Thyroid gland (tissue), 4 donors: ENCODE data around the gene C2CD4D. TPM values are rescaled to one million over a fixed set of nuclear protein-coding genes. Genes with fewer than 3 reads are reported as not detected.
"Not testable (repeated sequence)": the region's sequence is repeated elsewhere in the genome, so short reads cannot be mapped to it uniquely, and the experiment has no call there.

Experiments used
- DNase-seq, 2 donors: peaks; one replicate each; pipeline ENCODE4 v3.0.0-alpha.2; 2019
- H3K27ac ChIP-seq, 3 donors: fragments of 200-600 bp; sonication (generic); 1 replicate in 2 of 3; 2 replicates in 1 of 3; pipeline ENCODE4 v1.5.1; 2016 to 2019; ENCODE audit warnings: mild to moderate bottlenecking in 1 of 3, moderate library complexity in 1 of 3
- H3K27me3 ChIP-seq: fragments of 200-600 bp; sonication (generic); one replicate; pipeline ENCODE4 v1.5.1; 2019
- H3K36me3 ChIP-seq, 2 donors: fragments of 200-600 bp; sonication (generic); one replicate each; pipeline ENCODE4 v1.5.1; 2016 to 2019
- H3K4me1 ChIP-seq, 2 donors: fragments of 200-600 bp; sonication (generic); one replicate each; pipeline ENCODE4 v1.5.1; 2017 to 2019
- H3K4me3 ChIP-seq, 3 donors: fragments of 200-600 bp; sonication (generic); replicated peaks in 1 of 3; 1 replicate in 2 of 3; 2 replicates in 1 of 3; pipeline ENCODE4 v1.5.1; 2016; ENCODE audit warnings: mild to moderate bottlenecking in 1 of 3
- H3K9me3 ChIP-seq: fragments of 200-600 bp; sonication (generic); one replicate; pipeline ENCODE4 v1.5.1; 2017
- CTCF ChIP-seq, 6 experiments: fragments of 200-600 bp in 3 of 6; fragments of 450-650 bp in 3 of 6; sonication (generic) in 3 of 6; IDR thresholded peaks; one replicate each; pipeline ENCODE4 v1.5.1; 2016 to 2019; ENCODE audit warnings: antibody characterized with exemption in 6 of 6, mild to moderate bottlenecking in 2 of 6, inconsistent platforms in 1 of 6, moderate library complexity in 1 of 6
- POLR2A ChIP-seq, 2 donors: fragments of 450-650 bp; IDR thresholded peaks; one replicate each; pipeline ENCODE4 v1.6.1; 2017; ENCODE audit warnings: antibody characterized with exemption in 2 of 2, mild to moderate bottlenecking in 2 of 2, moderate library complexity in 1 of 2
- WGBS, 2 donors: methylation state at CpG; one replicate each; pipeline ENCODE4 v1.1.5; 2017; 5-methylcytosine and 5-hydroxymethylcytosine counted together
- intact Hi-C: fragments of 100-400 bp; cut with DNase I; formaldehyde crosslinking; loops from one replicate; pipeline ENCODE4 v1.15.1; 2023
- total RNA-seq, 4 donors: library from RNA; depleted of rRNA; stranded (reverse); fragments of >200 nt; gene quantifications; one replicate each; pipeline ENCODE4 v1.2.3, GENCODE V29; 2016

Gene C2CD4D
- total RNA-seq, 4 donors from 2014 or later = 0.29 to 1.3 (median 0.33) TPM; not detected in 1

GRCh38 chr1:151855933-151856332, 16.3 kb upstream of the C2CD4D start:
- WGBS, 2 donors = 72 to 73% methylated on average over 4 of the region's 4 CpGs
- Histone ChIP-seq H3K27me3 (no peaks in the 10 kb centered on the region), H3K27ac (no peak overlapping the region), H3K4me3 (no peak overlapping the region), H3K9me3 (no peaks in the 10 kb centered on the region), H3K36me3 (no peaks in the 10 kb centered on the region), H3K4me1 (no peaks in the 10 kb centered on the region)
- intact Hi-C loops = no loop called here
- DNase-seq = no peak
- TF ChIP-seq CTCF (IDR thresholded peaks at IDR 0.05) (no peak), POLR2A (IDR thresholded peaks at IDR 0.05) (no peak)

- H3K27me3 ChIP-seq, H3K4me1 ChIP-seq, H3K36me3 ChIP-seq, intact Hi-C loops, H3K9me3 ChIP-seq, H3K4me3 ChIP-seq, H3K27ac ChIP-seq, DNase-seq: not testable (repeated sequence)
- 76 to 85% methylated on average over 7 to 8 of the region's 8 CpGs for WGBS, 2 donors
Observed at GRCh38 chr1:151855516-151855915, 15.9 kb upstream of the C2CD4D start.

- no peak for DNase-seq
- H3K4me3 ChIP-seq = no peak overlapping the region
- TF ChIP-seq CTCF (IDR thresholded peaks at IDR 0.05) (no peak), POLR2A (IDR thresholded peaks at IDR 0.05) (no peak)
- H3K27ac ChIP-seq = no peak overlapping the region
- no peaks in the 10 kb centered on the region for H3K4me1 ChIP-seq
- H3K36me3 ChIP-seq = no peaks in the 10 kb centered on the region
- H3K27me3 ChIP-seq = no peaks in the 10 kb centered on the region
- H3K9me3 ChIP-seq = no peaks in the 10 kb centered on the region
- intact Hi-C loops = no loop called here
- 80 to 89% methylated on average over 7 of the region's 7 CpGs for WGBS, 2 donors
Observed at GRCh38 chr1:151854658-151855057, 15.0 kb upstream of the C2CD4D start.

GRCh38 chr1:151853411-151853943, 13.9 kb upstream of the C2CD4D start, which contains the start of gene THEM5:
Gene THEM5, minus strand, starts transcription at chr1:151853712. Its CDS starts 147 bp downstream, at chr1:151853565.
- no peak within 1 kb of the TSS for H3K27ac ChIP-seq
- no peaks in the 10 kb centered on the region for H3K27me3 ChIP-seq
- H3K9me3 ChIP-seq = no peaks in the 10 kb centered on the region
- 71 to 77% methylated on average over 5 of the region's 5 CpGs for WGBS, 2 donors
- DNase-seq = no peak
- intact Hi-C loops = no loop called here
- no peak for TF ChIP-seq POLR2A (IDR thresholded peaks at IDR 0.05)
- TF ChIP-seq CTCF (IDR thresholded peaks at IDR 0.05) = no peak
- no peaks in the 10 kb centered on the region for H3K36me3 ChIP-seq
- no peaks in the 10 kb centered on the region for H3K4me1 ChIP-seq
- H3K4me3 ChIP-seq = no peak within 1 kb of the TSS

- WGBS, 2 donors = 89 to 96% methylated on average over 4 of the region's 4 CpGs
- H3K9me3 ChIP-seq = no peaks in the 10 kb centered on the region
- TF ChIP-seq CTCF (IDR thresholded peaks at IDR 0.05) (no peak), POLR2A (IDR thresholded peaks at IDR 0.05) (no peak)
- DNase-seq = no peak
- H3K27ac ChIP-seq = no peak overlapping the region
- H3K27me3 ChIP-seq = no peaks in the 10 kb centered on the region
- H3K36me3 ChIP-seq = no peaks in the 10 kb centered on the region
- no peak overlapping the region for H3K4me3 ChIP-seq
- no peaks in the 10 kb centered on the region for H3K4me1 ChIP-seq
- intact Hi-C loops = no loop called here
Observed at GRCh38 chr1:151852733-151853132, 13.1 kb upstream of the C2CD4D start.

- Histone ChIP-seq H3K4me1 (no peaks in the 10 kb centered on the region), H3K9me3 (no peaks in the 10 kb centered on the region), H3K27ac (no peak overlapping the region), H3K4me3 (no peak overlapping the region), H3K27me3 (no peaks in the 10 kb centered on the region), H3K36me3 (no peaks in the 10 kb centered on the region)
- DNase-seq = no peak
- intact Hi-C loops = no loop called here
- WGBS, 2 donors = 60 to 64% methylated on average over 8 of the region's 8 CpGs
- TF ChIP-seq POLR2A (IDR thresholded peaks at IDR 0.05) (no peak), CTCF (IDR thresholded peaks at IDR 0.05) (no peak)
Observed at GRCh38 chr1:151851886-151852285, 12.3 kb upstream of the C2CD4D start.
